CD14-positive monocyte (primary cell): ENCODE results near the gene PHYKPL. TPM values are rescaled to one million over a fixed set of nuclear protein-coding genes. Genes with fewer than 3 reads are reported as not detected.

Experiments
- DNase-seq, 3 donors: peaks; one replicate each; pipeline ENCODE4 v3.0.0-alpha.2; 2011 to 2022
- H2AFZ ChIP-seq: 2 replicates; pipeline ENCODE4 v1.6.0; 2012; ENCODE audit warnings: mild to moderate bottlenecking, low read depth, low read length, inconsistent platforms; ENCODE audit not compliant: insufficient read depth, poor library complexity, severe bottlenecking
- H3K27ac ChIP-seq, 2 donors: 1 replicate in 1 of 2; 2 replicates in 1 of 2; pipeline ENCODE4 v1.5.1; 2012 to 2013; ENCODE audit warnings: low read length in 2 of 2, control low read depth in 1 of 2, inconsistent platforms in 1 of 2, low read depth in 1 of 2, mild to moderate bottlenecking in 1 of 2
- H3K27me3 ChIP-seq, 2 donors: one replicate each; pipeline versions ENCODE4 v1.6.0 to v1.6.1; 2011 to 2013; ENCODE audit warnings: low read length in 2 of 2; ENCODE audit not compliant: control insufficient read depth in 2 of 2, insufficient read depth in 2 of 2
- H3K36me3 ChIP-seq, 2 donors: replicated peaks in 1 of 2; 1 replicate in 1 of 2; 2 replicates in 1 of 2; pipeline versions ENCODE4 v1.5.1 to v1.6.1; 2012 to 2013; ENCODE audit warnings: low read length in 2 of 2, control low read depth in 1 of 2, inconsistent platforms in 1 of 2, mild to moderate bottlenecking in 1 of 2; ENCODE audit not compliant: insufficient read depth in 2 of 2, control insufficient read depth in 1 of 2
- H3K4me1 ChIP-seq, 2 donors: 1 replicate in 1 of 2; 2 replicates in 1 of 2; pipeline versions ENCODE4 v1.5.1 to v1.6.1; 2012 to 2013; ENCODE audit warnings: low read length in 2 of 2, control low read depth in 1 of 2, inconsistent platforms in 1 of 2, mild to moderate bottlenecking in 1 of 2, moderate library complexity in 1 of 2; ENCODE audit not compliant: insufficient read depth in 2 of 2, control insufficient read depth in 1 of 2
- H3K4me2 ChIP-seq: replicated peaks from 2 replicates; pipeline ENCODE3; 2012; ENCODE audit warnings: low read length, moderate library complexity, mild to moderate bottlenecking; ENCODE audit not compliant: poor library complexity, severe bottlenecking; ENCODE audit errors: extremely low read depth
- H3K4me3 ChIP-seq, 3 experiments: fragments of 200-600 bp in 1 of 3; sonication (generic) in 1 of 3; replicated peaks in 1 of 3; 1 replicate in 2 of 3; 2 replicates in 1 of 3; pipeline ENCODE4 v1.5.1; 2011 to 2013; ENCODE audit warnings: low read length in 3 of 3, mild to moderate bottlenecking in 3 of 3, control low read depth in 2 of 3, low read depth in 2 of 3, inconsistent platforms in 1 of 3, moderate library complexity in 1 of 3
- H3K79me2 ChIP-seq: 2 replicates; pipeline ENCODE4 v1.6.0; 2012; ENCODE audit warnings: mild to moderate bottlenecking, control low read depth, inconsistent platforms, low read length, moderate library complexity; ENCODE audit not compliant: insufficient read depth
- H3K9ac ChIP-seq: 2 replicates; pipeline ENCODE4 v1.6.0; 2017; ENCODE audit warnings: low read length, mild to moderate bottlenecking; ENCODE audit not compliant: insufficient read depth, poor library complexity, severe bottlenecking
- H3K9me3 ChIP-seq, 2 donors: replicated peaks in 1 of 2; 1 replicate in 1 of 2; 2 replicates in 1 of 2; pipeline versions ENCODE4 v1.5.1 to v1.6.1; 2012 to 2013; ENCODE audit warnings: low read length in 2 of 2, control low read depth in 1 of 2; ENCODE audit not compliant: control insufficient read depth in 1 of 2, insufficient read depth in 1 of 2
- H4K20me1 ChIP-seq: 2 replicates; pipeline ENCODE4 v1.6.0; 2012; ENCODE audit warnings: mild to moderate bottlenecking, low read length, control low read depth, moderate library complexity; ENCODE audit not compliant: insufficient read depth
- H3K27ac Mint-ChIP-seq, 7 donors: one replicate each; pipeline ENCODE4 v1.8.0; 2020; ENCODE audit warnings: mild to moderate bottlenecking in 7 of 7, mixed read lengths in 7 of 7, moderate library complexity in 6 of 7, inconsistent platforms in 2 of 7
- H3K27me3 Mint-ChIP-seq, 3 donors: one replicate each; pipeline ENCODE4 v1.8.0; 2021 to 2022; ENCODE audit warnings: low read depth in 3 of 3, mild to moderate bottlenecking in 3 of 3, mixed read lengths in 3 of 3, moderate library complexity in 3 of 3, inconsistent platforms in 1 of 3
- H3K36me3 Mint-ChIP-seq, 2 donors: one replicate each; pipeline ENCODE4 v1.8.0; 2020; ENCODE audit warnings: mixed read lengths in 2 of 2, inconsistent platforms in 1 of 2, mild to moderate bottlenecking in 1 of 2
- H3K4me1 Mint-ChIP-seq: one replicate; pipeline ENCODE4 v1.8.0; 2020; ENCODE audit warnings: mild to moderate bottlenecking, mixed read lengths
- H3K4me3 Mint-ChIP-seq, 2 donors: one replicate each; pipeline ENCODE4 v1.8.0; 2020; ENCODE audit warnings: mild to moderate bottlenecking in 2 of 2, mixed read lengths in 2 of 2, moderate library complexity in 1 of 2
- H3K9me3 Mint-ChIP-seq, 7 donors: one replicate each; pipeline ENCODE4 v1.8.0; 2020 to 2022; ENCODE audit warnings: mixed read lengths in 7 of 7, mild to moderate bottlenecking in 6 of 7, moderate library complexity in 6 of 7, inconsistent platforms in 2 of 7
- CTCF ChIP-seq: fragments of 200-600 bp; IDR thresholded peaks from one replicate; pipeline ENCODE4 v1.8.0; 2022; ENCODE audit warnings: antibody characterized with exemption, mild to moderate bottlenecking
- WGBS: methylation state at CpG from one replicate; pipeline ENCODE4 v1.1.5; 2013; ENCODE audit warnings: missing lambda C conversion rate; ENCODE audit not compliant: insufficient coverage; 5-methylcytosine and 5-hydroxymethylcytosine counted together
- intact Hi-C, 2 donors: fragments of 100-400 bp; cut with micrococcal nuclease; formaldehyde crosslinking; loops; one replicate each; pipeline versions ENCODE4 v1.15.0 to v1.15.1; 2023
- polyA plus RNA-seq, 3 donors: library from polyadenylated mRNA; depleted of rRNA in 1 of 3; unstranded in 2 of 3; stranded (reverse) in 1 of 3; fragments of 300-500 nt in 2 of 3; fragments of >200 nt in 1 of 3; fragmentation: Illumina TruSeq in 2 of 3; gene quantifications; 1 replicate in 2 of 3; 2 replicates in 1 of 3; pipeline ENCODE4 v1.2.3, GENCODE V29; 2012 to 2021

The PHYKPL gene
- polyA plus RNA-seq, 3 donors: 39.2 to 199 (median 43.0) TPM

GRCh38 chr5:178252258-178252657, 19.7 kb upstream of the PHYKPL start:
- H3K9me3 Mint-ChIP-seq: no peaks in the 10 kb centered on the region
- H3K4me1 Mint-ChIP-seq: peaks cover 3% of the 10 kb centered on the region
- H4K20me1 ChIP-seq: no peaks in the 10 kb centered on the region
- no peaks in the 10 kb centered on the region for H3K9me3 ChIP-seq
- no peak overlapping the region for H3K27ac Mint-ChIP-seq
- intact Hi-C loops: no loop called here
- H3K79me2 ChIP-seq: no peaks in the 10 kb centered on the region
- no peak overlapping the region for H3K4me2 ChIP-seq
- no peak for TF ChIP-seq CTCF
- no peak overlapping the region for H2AFZ ChIP-seq
- no peaks in the 10 kb centered on the region for H3K27me3 ChIP-seq
- peaks cover 0 to 4% (median 1%) of the 10 kb centered on the region in 3 donors for H3K27me3 Mint-ChIP-seq
- 39% methylated on average over 4 of the region's 8 CpGs for WGBS
- no peak overlapping the region for H3K4me3 ChIP-seq
- no peaks in the 10 kb centered on the region for H3K36me3 ChIP-seq
- H3K9ac ChIP-seq: no peak overlapping the region
- H3K4me3 Mint-ChIP-seq: no peak overlapping the region
- no peak overlapping the region for H3K27ac ChIP-seq
- no peak for DNase-seq
- H3K36me3 Mint-ChIP-seq: no peaks in the 10 kb centered on the region
- peaks cover 0 to 20% of the 10 kb centered on the region in 2 donors for H3K4me1 ChIP-seq

- Histone ChIP-seq H3K4me3 (no peak overlapping the region), H3K4me2 (no peak overlapping the region), H2AFZ (no peak overlapping the region), H3K36me3 (no peaks in the 10 kb centered on the region), H3K9ac (no peak overlapping the region), H3K27me3 (no peaks in the 10 kb centered on the region), H3K27ac (no peak overlapping the region), H3K79me2 (no peaks in the 10 kb centered on the region), H3K4me1 (peaks cover 0 to 20% of the 10 kb centered on the region in 2 donors), H4K20me1 (no peaks in the 10 kb centered on the region), H3K9me3 (no peaks in the 10 kb centered on the region)
- intact Hi-C loops: no loop called here
- WGBS: 97% methylated on average over 5 of the region's 6 CpGs
- H3K4me1 Mint-ChIP-seq: peaks cover 3% of the 10 kb centered on the region
- H3K36me3 Mint-ChIP-seq: no peaks in the 10 kb centered on the region
- H3K27me3 Mint-ChIP-seq: peaks cover 0 to 4% (median 1%) of the 10 kb centered on the region in 3 donors
- no peak overlapping the region for H3K4me3 Mint-ChIP-seq
- DNase-seq: no peak
- H3K9me3 Mint-ChIP-seq: no peaks in the 10 kb centered on the region
- H3K27ac Mint-ChIP-seq: no peak overlapping the region
- TF ChIP-seq CTCF: no peak
Observed at GRCh38 chr5:178250263-178250662, 17.7 kb upstream of the PHYKPL start.
